Activated naive CD4-positive, alpha-beta T cell treated with anti-CD3 and anti-CD28 coated beads, Interleukin-2, amount 50 U/mL, for 72 hours (primary cell): ENCODE data around the gene SPPL2B. TPM values are rescaled to one million over a fixed set of nuclear protein-coding genes. Genes with fewer than 3 reads are reported as not detected.
"Not testable (repeated sequence)": the region's sequence is repeated elsewhere in the genome, so short reads cannot be mapped to it uniquely, and the experiment has no call there.

ENCODE experiments used
- ATAC-seq, 2 donors: fragments of 150-1000 bp; cut with Tn5 transposase; 2 replicates each; pipeline ENCODE4 v1.10.0; 2021; ENCODE audit warnings: mild to moderate bottlenecking in 2 of 2, moderate library complexity in 2 of 2
- DNase-seq, 2 donors: peaks; one replicate each; pipeline ENCODE4 v3.0.0; 2021 to 2022; ENCODE audit warnings: low spot score in 2 of 2
- H3K27ac Mint-ChIP-seq, 2 donors: one replicate each; pipeline ENCODE4 v1.8.0; 2022; ENCODE audit warnings: mild to moderate bottlenecking in 2 of 2, mixed read lengths in 2 of 2
- H3K36me3 Mint-ChIP-seq, 2 donors: one replicate each; pipeline ENCODE4 v1.8.0; 2022; ENCODE audit warnings: mixed read lengths in 2 of 2
- H3K9me3 Mint-ChIP-seq, 2 donors: one replicate each; pipeline ENCODE4 v1.8.0; 2022; ENCODE audit warnings: mixed read lengths in 2 of 2
- total RNA-seq, 2 donors: library from RNA; stranded (reverse); gene quantifications; one replicate each; pipeline ENCODE4 v1.2.3, GENCODE V29; 2022

The SPPL2B gene
- total RNA-seq, 2 donors from 2014 or later: 38.5 to 61.6 TPM

DNA sequence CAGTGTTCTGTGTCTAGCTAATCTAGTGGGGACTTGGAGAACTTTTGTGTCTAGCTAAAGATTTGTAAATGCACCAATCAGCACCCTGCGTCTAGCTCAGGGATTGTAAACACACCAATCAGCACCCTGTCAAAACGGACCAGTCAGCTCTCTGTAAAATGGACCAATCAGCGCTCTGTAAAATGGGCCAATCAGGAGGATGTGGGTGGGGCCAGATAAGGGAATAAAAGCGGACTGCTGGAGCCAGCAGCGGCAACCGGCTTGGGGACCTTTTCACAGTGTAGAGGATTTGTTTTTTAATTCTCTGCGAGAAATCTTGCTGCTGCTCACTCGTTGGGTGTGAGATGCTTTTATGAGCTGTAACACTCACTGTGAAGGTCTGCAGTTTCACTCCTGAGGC, 64.4 kb downstream of the SPPL2B start:
- not testable (repeated sequence) for H3K36me3 Mint-ChIP-seq, ATAC-seq, DNase-seq, H3K27ac Mint-ChIP-seq, H3K9me3 Mint-ChIP-seq

DNA sequence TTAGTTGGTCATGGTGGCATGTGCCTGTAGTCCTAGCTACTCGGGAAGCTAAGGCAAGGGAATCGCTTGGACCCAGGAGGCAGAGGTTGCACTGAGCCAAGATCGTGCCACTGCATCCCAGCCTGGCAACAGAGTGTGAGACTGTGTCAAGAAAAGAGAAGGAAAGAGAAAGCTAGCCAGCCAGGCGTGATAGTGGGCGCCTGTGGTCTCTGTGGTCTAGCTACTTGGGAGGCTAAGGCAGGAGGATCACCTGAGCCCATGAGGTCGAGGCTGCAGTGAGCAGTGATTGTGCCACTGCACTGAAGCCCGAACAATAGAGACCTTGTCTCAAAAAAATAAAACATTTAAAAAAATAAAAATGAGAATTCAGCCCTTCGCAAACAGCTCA, 65.6 kb downstream of the SPPL2B start:
- H3K27ac Mint-ChIP-seq: no peak overlapping the region
- ATAC-seq (no peak), DNase-seq (no peak)
- no peaks in the 10 kb centered on the region for H3K9me3 Mint-ChIP-seq
- no peaks in the 10 kb centered on the region for H3K36me3 Mint-ChIP-seq

DNA sequence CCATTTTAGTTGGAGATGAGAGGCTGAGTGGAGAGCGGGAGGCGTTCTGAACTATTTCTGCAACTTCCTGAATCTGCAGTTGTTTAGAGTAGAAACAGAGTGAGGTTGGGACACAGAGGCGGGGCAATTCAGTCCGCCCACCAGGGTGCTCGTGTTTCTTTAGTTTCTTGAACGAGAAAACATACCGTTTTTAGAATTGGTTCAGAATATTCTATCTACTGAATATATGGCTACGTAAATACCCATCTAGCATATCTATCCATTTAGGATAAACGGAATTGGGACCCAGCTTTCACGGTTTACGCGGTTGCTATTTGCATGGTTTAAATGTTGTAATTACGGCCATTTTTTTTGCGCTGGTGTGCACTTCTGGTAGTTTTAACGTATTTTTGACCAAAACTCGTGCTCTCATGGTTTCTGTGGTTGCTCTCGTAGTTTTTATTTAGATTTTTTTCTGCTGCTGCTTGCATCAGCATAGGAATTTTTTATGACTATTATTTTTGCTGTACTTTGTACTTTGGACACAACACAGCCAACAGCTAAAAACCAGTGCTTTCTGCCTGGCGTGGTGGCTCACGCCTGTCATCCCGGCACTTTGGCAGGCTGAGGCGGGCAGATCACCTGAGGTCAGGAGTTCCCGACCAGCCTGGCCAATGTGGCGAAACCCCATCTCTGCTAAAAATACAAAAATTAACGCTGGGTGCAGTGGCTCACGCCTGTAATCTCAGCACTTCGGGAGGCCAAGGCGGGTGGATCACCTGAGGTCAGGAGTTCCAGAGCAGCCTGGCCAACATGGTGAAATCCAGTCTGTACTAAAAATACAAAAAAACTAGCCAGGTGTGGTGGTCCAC, 66.2 kb downstream of the SPPL2B start:
- ATAC-seq (no peak), DNase-seq (no peak)
- no peaks in the 10 kb centered on the region for H3K9me3 Mint-ChIP-seq

DNA sequence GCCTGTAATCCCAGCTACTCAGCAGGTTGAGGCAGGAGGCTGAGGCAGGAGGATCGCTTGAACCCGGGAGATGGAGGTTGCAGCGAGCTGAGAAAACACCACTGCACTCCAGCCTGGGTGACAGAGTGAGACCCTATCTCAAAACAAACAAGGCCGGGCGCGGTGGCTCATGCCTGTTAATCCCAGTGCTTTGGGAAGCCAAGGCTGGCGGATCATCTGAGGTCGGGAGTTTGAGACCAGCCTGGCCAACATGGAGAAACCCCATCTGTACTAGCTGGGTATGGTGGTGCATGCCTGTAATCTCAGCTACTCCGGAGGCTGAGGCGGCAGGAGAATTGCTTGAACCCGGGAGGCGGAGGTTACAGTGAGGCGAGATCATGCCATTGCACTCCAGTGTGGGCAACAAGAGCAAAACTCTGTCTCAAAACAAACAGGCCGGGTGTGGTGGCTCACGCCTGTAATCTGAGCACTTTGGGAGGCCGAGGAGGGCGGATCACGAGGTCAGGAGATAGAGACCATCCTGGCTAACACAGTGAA, 66.9 kb downstream of the SPPL2B start:
- not testable (repeated sequence) for H3K9me3 Mint-ChIP-seq

More for the DNA sequence above, 66.2 kb downstream of the SPPL2B start:
- Mint-ChIP-seq H3K27ac (no peak overlapping the region), H3K36me3 (no peaks in the 10 kb centered on the region)

DNA sequence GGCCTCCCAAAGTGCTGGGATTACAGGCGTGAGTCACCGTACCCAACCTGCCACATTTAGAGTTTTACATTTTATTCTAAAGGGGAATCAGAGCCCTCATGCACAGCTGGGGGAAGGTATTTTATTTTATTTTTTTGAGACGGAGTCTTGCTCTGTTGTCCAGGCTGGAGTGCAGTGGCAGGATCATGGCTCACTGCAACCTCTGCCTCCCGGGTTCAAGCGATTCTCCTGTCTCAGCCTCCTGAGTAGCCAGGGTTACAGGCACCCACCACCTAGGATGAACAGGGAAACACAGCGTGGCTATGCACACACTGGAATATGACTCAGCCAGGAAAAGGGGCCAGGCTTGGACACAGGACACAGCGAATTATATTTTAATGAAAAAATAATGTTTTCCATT, 68.7 kb downstream of the SPPL2B start:
- H3K9me3 Mint-ChIP-seq, H3K36me3 Mint-ChIP-seq, ATAC-seq: not testable (repeated sequence)

More for the DNA sequence above, 66.9 kb downstream of the SPPL2B start:
- H3K27ac Mint-ChIP-seq, ATAC-seq, DNase-seq, H3K36me3 Mint-ChIP-seq: not testable (repeated sequence)

DNA sequence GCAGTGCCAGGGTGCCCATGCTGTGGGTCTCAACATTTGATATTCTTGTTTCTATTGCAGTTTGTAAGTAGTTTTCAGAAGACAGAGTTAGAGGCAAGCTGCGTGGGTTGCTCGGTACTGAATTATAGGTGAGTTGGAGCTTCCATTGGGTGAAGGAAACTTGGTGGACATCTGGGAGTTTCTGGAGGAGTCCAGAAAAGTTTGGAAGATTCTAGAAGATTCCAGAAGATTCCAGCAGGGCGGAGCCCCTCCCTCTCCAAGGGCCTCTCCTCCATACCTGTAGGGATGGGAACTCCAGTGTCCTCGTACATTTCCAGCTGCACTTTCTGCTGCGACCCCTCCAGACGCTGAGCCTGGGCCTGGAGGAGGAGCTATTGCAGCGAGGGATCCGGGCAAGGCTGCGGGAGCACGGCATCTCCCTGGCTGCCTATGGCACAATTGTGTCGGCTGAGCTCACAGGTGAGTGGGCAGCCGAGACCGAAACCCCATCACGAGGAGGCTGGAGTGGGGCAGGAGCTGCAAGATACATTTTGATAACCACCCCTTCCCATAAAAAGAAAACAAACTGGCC, 70.3 kb downstream of the SPPL2B start:
- no peaks in the 10 kb centered on the region for H3K9me3 Mint-ChIP-seq
- no peaks in the 10 kb centered on the region for H3K36me3 Mint-ChIP-seq
- ATAC-seq (no peak), DNase-seq (no peak)
- no peak overlapping the region for H3K27ac Mint-ChIP-seq

More for the DNA sequence above, 68.7 kb downstream of the SPPL2B start:
- not testable (repeated sequence) for DNase-seq, H3K27ac Mint-ChIP-seq

DNA sequence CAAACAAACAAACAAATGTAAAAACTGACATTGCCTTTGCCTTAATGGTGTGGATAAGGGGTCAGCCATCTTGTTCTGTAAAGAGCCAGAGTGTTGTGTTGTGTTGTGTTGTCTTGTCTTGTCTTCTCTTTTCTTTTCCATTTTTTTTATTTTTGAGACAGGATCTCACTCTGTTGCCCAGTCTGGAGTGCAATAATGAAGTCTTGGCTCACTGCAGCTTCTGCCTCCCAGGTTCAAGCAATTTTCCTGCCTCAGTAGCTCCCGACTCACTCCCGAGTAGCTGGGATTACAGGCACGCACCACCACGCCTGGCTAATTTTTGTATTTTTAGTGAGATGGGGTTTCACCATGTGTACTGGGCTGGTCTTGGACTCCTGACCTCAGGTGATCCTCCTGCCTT, 71.1 kb downstream of the SPPL2B start:
- Mint-ChIP-seq H3K9me3 (no peaks in the 10 kb centered on the region), H3K27ac (no peak overlapping the region), H3K36me3 (no peaks in the 10 kb centered on the region)
- DNase-seq: no peak
- no peak for ATAC-seq

Other genes starting within 250 kb of the SPPL2B start
- gene MOB3A, start 232.4 kb upstream of the SPPL2B start, total RNA-seq: 100 to 1,000 TPM in 1 of 2 donors, 10 to 100 TPM in 1; 91.8 to 183 TPM
- gene IZUMO4, start 231.8 kb upstream of the SPPL2B start, total RNA-seq: 100 to 1,000 TPM in 1 of 2 donors, 10 to 100 TPM in 1; 29.7 to 105 TPM
- 10 to 100 TPM; 83.5 to 91.7 TPM for gene AP3D1, start 177.1 kb upstream of the SPPL2B start, total RNA-seq
- 100 to 1,000 TPM in 1 of 2 donors, 10 to 100 TPM in 1; 64.2 to 154 TPM for gene DOT1L, start 164.8 kb upstream of the SPPL2B start, total RNA-seq
- 10 to 100 TPM; 41.9 to 69.9 TPM for gene PLEKHJ1, start 92.4 kb upstream of the SPPL2B start, total RNA-seq
- gene SF3A2, start 91.9 kb upstream of the SPPL2B start, total RNA-seq: 100 to 1,000 TPM; 145 to 154 TPM
- gene AMH, start 79.4 kb upstream of the SPPL2B start, total RNA-seq: 1 to 10 TPM; 1.9 to 2.9 TPM
- gene JSRP1, start 72.3 kb upstream of the SPPL2B start, total RNA-seq: under 1 TPM; 0.39 to 0.56 TPM
- gene PEAK3, start 46.5 kb upstream of the SPPL2B start, total RNA-seq: not detected
- gene LINGO3, start 20.5 kb upstream of the SPPL2B start, total RNA-seq: under 1 TPM in 1 of 2 donors, not detected in 1; 0.25 TPM
- gene LSM7, start 98 bp upstream of the SPPL2B start, total RNA-seq: 100 to 1,000 TPM; 115 to 140 TPM
- not detected for gene TMPRSS9, start 31.6 kb downstream of the SPPL2B start, total RNA-seq
- gene TIMM13, start 98.9 kb downstream of the SPPL2B start, total RNA-seq: 100 to 1,000 TPM in 1 of 2 donors, 10 to 100 TPM in 1; 46.5 to 103 TPM
- 10 to 100 TPM; 46.7 to 94.0 TPM for gene LMNB2, start 128.3 kb downstream of the SPPL2B start, total RNA-seq
- 10 to 100 TPM; 60.9 to 94.1 TPM for gene GADD45B, start 147.4 kb downstream of the SPPL2B start, total RNA-seq